AG04450 (cell line): ENCODE data around the gene MRPL18. TPM values are rescaled to one million over a fixed set of nuclear protein-coding genes. Genes with fewer than 3 reads are reported as not detected.
A peak's percentile ranks its signal among the peaks of the same experiment; 100 is the strongest.
"Not testable (repeated sequence)": the region's sequence is repeated elsewhere in the genome, so short reads cannot be mapped to it uniquely, and the experiment has no call there.

Source experiments
- CTCF ChIA-PET: fragments of 300-600, 350-600 bp; formaldehyde crosslinking; extraction: SDS; loops from one replicate; lab custom pipeline; 2022; ENCODE audit warnings: antibody characterized with exemption, inconsistent platforms; lab: Charles Lee
- POLR2A ChIA-PET: fragments of 350-600 bp; formaldehyde crosslinking; extraction: SDS; loops from one replicate; lab custom pipeline; 2021; ENCODE audit warnings: antibody characterized with exemption, inconsistent platforms; lab: Yijun Ruan, JAX
- DNase-seq: peaks from one replicate; pipeline ENCODE4 v3.0.0-alpha.2; 2011; ENCODE audit warnings: low read depth, low spot score
- H3K27ac ChIP-seq: one replicate; pipeline ENCODE4 v1.5.1; 2012; ENCODE audit warnings: low read depth, low read length, control low read depth
- H3K27me3 ChIP-seq: one replicate; pipeline ENCODE4 v1.6.0; 2012; ENCODE audit warnings: low read length; ENCODE audit not compliant: control insufficient read depth, insufficient read depth
- H3K4me3 ChIP-seq: 2 replicates; pipeline ENCODE4 v1.5.1; 2011; ENCODE audit warnings: mild to moderate bottlenecking, low read depth, low read length, control low read depth
- H3K9me3 ChIP-seq: 2 replicates; pipeline ENCODE4 v1.5.1; 2012; ENCODE audit warnings: low read length; ENCODE audit not compliant: control insufficient read depth, insufficient read depth
- polyA plus RNA-seq: library from polyadenylated mRNA; depleted of rRNA; stranded (reverse); fragments of >200 nt; gene quantifications from 2 replicates; pipeline ENCODE4 v1.2.3, GENCODE V29; 2011
- TF ChIP-seq, protein P1 (sequence below): IDR thresholded peaks from 2 replicates; pipeline ENCODE4 v1.5.1; 2011; ENCODE audit warnings: low read depth, low read length, control low read depth, inconsistent platforms

The MRPL18 gene
- polyA plus RNA-seq, 1 experiment: 96.7 TPM

DNA sequence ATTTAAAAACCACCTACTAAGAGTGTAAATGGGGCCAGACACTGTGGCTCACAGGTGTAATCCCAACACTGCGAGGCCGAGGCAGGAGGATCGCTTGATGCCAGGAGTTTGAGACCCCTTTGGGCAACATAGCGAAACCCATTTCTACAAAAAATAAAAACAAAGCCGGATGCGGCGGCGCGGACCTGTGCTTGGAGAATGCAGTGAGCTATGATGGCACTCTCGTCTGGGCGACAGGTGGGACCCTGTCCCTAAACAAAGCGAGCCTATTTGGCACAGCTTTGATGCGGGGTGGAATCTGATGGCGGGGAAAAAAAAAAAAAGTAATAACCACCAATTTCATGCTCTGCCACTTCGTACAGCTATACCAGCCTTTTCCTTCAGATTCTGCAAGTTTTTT is 2.0 kb upstream of the MRPL18 start:
- TF ChIP-seq, protein P1, sequence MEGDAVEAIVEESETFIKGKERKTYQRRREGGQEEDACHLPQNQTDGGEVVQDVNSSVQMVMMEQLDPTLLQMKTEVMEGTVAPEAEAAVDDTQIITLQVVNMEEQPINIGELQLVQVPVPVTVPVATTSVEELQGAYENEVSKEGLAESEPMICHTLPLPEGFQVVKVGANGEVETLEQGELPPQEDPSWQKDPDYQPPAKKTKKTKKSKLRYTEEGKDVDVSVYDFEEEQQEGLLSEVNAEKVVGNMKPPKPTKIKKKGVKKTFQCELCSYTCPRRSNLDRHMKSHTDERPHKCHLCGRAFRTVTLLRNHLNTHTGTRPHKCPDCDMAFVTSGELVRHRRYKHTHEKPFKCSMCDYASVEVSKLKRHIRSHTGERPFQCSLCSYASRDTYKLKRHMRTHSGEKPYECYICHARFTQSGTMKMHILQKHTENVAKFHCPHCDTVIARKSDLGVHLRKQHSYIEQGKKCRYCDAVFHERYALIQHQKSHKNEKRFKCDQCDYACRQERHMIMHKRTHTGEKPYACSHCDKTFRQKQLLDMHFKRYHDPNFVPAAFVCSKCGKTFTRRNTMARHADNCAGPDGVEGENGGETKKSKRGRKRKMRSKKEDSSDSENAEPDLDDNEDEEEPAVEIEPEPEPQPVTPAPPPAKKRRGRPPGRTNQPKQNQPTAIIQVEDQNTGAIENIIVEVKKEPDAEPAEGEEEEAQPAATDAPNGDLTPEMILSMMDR: no peak
- Histone ChIP-seq H3K9me3 (peaks cover 4% of the 10 kb centered on the region; the same call in 1 of the 2 replicates), H3K27me3 (no peaks in the 10 kb centered on the region), H3K4me3 (peak overlapping the region; percentile 98), H3K27ac (no peak overlapping the region)
- ChIA-PET POLR2A (interaction anchor here (0.7 to 3.2 kb wide), 3 partner anchors 28 to 95 kb away, joined by 5 to 31 read pairs (median 18); partner anchors contain the start of genes SOD2 and WTAP), CTCF (interaction anchor here (0.6 to 1.1 kb wide), 2 partner anchors 97 to 285 kb away, joined by 5 to 7 read pairs; no protein-coding TSS in a partner anchor)
- no peak for DNase-seq

- CTCF ChIA-PET: interaction anchor here (1.1 kb wide), 1 partner anchor 98 kb away, joined by 7 read pairs; no protein-coding TSS in a partner anchor
- POLR2A ChIA-PET: interaction anchor here (0.6 to 3.2 kb wide), 8 partner anchors 19 to 300 kb away, joined by 3 to 31 read pairs (median 4); partner anchors contain the start of genes ACAT2, SOD2 and WTAP
- TF ChIP-seq, protein P1: no peak
- no peaks in the 10 kb centered on the region for H3K27me3 ChIP-seq
- DNase-seq: no peak
- H3K27ac ChIP-seq: peak overlapping the region; percentile 71
- H3K9me3 ChIP-seq: peaks cover 4% of the 10 kb centered on the region; the same call in 1 of the 2 replicates
- H3K4me3 ChIP-seq: peak overlapping the region; percentile 98
Measured at GRCh38 chr6:159788753-159789376, 1.4 kb upstream of the MRPL18 start.

DNA sequence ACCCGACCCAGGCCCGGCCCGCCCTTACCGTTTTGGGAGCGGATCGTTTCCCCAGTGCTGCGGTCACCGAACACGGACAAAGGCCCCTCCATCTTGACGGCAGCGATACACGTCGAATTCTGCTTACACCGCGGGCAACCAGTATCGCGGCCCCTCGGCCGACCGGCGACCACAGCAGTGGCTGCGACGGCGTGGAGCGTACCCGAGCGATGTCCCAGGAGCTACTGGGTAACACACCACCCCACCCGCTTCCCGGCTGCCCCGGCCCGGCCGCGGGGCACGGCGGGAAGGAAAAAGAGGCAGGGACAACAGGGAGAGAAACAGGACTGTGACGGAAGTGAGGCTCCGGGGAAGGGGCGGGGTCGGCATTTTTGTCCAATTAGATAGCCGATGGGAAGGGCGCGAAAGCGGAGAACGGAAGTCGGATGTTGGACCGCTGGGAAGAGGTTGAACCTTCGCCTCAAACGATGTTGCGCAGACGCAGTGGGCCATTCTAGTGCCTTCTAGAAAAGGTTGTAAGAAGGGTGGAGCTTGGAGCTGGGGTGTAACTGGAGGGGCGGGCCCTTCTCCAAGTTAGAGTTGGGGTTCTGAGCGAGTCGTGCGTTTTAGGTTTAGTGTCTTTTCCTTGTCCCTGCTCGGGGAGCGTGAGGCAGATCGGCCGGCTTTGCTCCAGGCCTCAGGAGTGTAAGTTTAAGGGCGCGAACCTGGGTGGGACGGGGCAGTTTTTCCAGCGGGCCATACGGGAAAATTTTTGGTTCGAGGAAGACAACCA is 704 bp upstream of the MRPL18 start, which contains the start of gene TCP1:
TSS of gene TCP1 (minus strand) at position 226 of the 772 bp plus-strand sequence. CDS start at position 92, 134 bp downstream.
- Histone ChIP-seq H3K9me3 (peaks cover 4% of the 10 kb centered on the region; the same call in 1 of the 2 replicates), H3K4me3 (peak within 1 kb of the TSS; percentile 98), H3K27me3 (no peaks in the 10 kb centered on the region), H3K27ac (peak within 1 kb of the TSS; percentile 83)
- TF ChIP-seq, protein P1: no peak
- POLR2A ChIA-PET: interaction anchor here (0.5 to 3.2 kb wide), 12 partner anchors 20 to 1772 kb away, joined by 3 to 31 read pairs (median 6); partner anchors contain the start of genes ACAT2, SOD2 and WTAP
- peak; percentile 98 for DNase-seq
- CTCF ChIA-PET: interaction anchor here (0.9 to 2.7 kb wide), 3 partner anchors 98 to 135 kb away, joined by 4 to 16 read pairs (median 7); no protein-coding TSS in a partner anchor

DNA sequence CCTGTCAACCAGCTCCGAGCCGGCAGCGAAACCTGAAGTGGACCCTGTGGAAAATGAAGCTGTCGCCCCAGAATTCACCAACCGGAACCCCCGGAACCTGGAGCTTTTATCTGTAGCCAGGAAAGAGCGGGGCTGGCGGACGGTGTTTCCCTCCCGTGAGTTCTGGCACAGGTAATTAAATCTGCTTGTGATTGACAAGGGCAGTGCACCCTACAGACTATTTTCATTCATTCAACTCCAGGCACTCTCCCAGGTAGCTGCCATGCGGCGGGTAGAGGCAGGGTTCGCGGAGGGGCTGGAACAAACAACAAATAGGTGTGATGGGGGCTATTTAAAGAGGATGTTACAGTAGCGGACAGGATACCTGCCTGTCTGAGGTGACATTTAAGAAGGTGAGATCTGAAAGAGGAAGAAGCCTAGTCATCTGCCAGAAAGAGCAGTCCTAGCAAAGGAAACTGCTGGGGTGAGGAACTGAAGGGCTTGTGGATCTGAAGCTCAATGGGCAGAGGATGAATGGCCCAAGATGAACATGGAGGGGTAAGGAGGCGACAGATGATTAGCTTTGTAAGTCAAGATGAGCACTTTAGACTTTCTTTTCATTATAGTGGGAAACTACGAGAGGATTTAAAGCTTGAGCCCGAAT is 810 bp downstream of the MRPL18 start:
- CTCF ChIA-PET: interaction anchor here (0.9 to 2.7 kb wide), 3 partner anchors 100 to 664 kb away, joined by 3 to 16 read pairs (median 3); no protein-coding TSS in a partner anchor

GRCh38 chr6:159794976-159795375 is 4.7 kb downstream of the MRPL18 start:
- H3K9me3 ChIP-seq, H3K27me3 ChIP-seq, DNase-seq, H3K27ac ChIP-seq, H3K4me3 ChIP-seq, CTCF ChIA-PET, POLR2A ChIA-PET: not testable (repeated sequence)

More for the DNA sequence above, 810 bp downstream of the MRPL18 start:
- no peaks in the 10 kb centered on the region for H3K27me3 ChIP-seq
- TF ChIP-seq, protein P1: no peak
- H3K9me3 ChIP-seq: peaks cover 4% of the 10 kb centered on the region; the same call in 1 of the 2 replicates
- peak overlapping the region; percentile 91 for H3K4me3 ChIP-seq
- no peak for DNase-seq
- H3K27ac ChIP-seq: peak overlapping the region; percentile 83
- POLR2A ChIA-PET: interaction anchor here (1.4 to 3.2 kb wide), 3 partner anchors 30 to 239 kb away, joined by 4 to 20 read pairs (median 18); partner anchors contain the start of genes ACAT2 and WTAP
